ENCODE data around the gene ARL4A. TPM values are rescaled to one million over a fixed set of nuclear protein-coding genes. Genes with fewer than 3 reads are reported as not detected.

Gene ARL4A
- total RNA-seq, 2 donors from 2014 or later: 27.5 to 88.8 TPM

DNA sequence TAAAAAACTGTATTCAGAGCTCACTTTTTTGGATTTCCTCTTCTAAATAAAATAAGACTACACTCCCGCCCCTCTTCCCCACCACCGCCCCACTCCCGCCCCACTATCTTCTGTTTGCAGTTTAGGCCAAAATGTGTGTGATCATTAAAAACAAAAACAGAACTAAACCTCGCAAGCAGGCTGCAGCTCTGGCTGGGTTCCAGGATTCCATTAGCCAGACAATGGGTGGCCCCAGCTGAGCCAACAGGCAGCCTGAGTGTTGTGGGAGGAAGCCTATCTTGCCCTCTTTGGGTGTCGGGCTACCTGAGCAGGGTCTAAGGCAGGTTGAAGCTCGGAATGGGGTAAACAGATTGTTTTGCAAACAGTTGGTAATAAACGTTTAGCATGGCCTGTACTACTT lies 41.7 kb downstream of the ARL4A start:
- no peaks in the 10 kb centered on the region for H3K27me3 ChIP-seq
- no peak overlapping the region for H3K4me3 ChIP-seq
- H3K4me1 ChIP-seq: no peaks in the 10 kb centered on the region
- peak; percentile 54 for DNase-seq
- intact Hi-C loops (cut with DNase I): no loop called here
- no peaks in the 10 kb centered on the region for H3K36me3 ChIP-seq
- H3K27ac ChIP-seq: no peak overlapping the region
- H3K9ac ChIP-seq (ENCODE audit: low read depth in 2 of 2, low read length in 2 of 2): no peak overlapping the region
- H3K9me3 ChIP-seq: no peaks in the 10 kb centered on the region
- TF ChIP-seq, protein P1, sequence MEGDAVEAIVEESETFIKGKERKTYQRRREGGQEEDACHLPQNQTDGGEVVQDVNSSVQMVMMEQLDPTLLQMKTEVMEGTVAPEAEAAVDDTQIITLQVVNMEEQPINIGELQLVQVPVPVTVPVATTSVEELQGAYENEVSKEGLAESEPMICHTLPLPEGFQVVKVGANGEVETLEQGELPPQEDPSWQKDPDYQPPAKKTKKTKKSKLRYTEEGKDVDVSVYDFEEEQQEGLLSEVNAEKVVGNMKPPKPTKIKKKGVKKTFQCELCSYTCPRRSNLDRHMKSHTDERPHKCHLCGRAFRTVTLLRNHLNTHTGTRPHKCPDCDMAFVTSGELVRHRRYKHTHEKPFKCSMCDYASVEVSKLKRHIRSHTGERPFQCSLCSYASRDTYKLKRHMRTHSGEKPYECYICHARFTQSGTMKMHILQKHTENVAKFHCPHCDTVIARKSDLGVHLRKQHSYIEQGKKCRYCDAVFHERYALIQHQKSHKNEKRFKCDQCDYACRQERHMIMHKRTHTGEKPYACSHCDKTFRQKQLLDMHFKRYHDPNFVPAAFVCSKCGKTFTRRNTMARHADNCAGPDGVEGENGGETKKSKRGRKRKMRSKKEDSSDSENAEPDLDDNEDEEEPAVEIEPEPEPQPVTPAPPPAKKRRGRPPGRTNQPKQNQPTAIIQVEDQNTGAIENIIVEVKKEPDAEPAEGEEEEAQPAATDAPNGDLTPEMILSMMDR (IDR thresholded peaks at IDR 0.05): no peak

GRCh38 chr7:12730523-12730922 lies 43.1 kb downstream of the ARL4A start:
- no peak for DNase-seq
- TF ChIP-seq, protein P1 (IDR thresholded peaks at IDR 0.05): no peak
- no peak overlapping the region for H3K4me3 ChIP-seq
- H3K9me3 ChIP-seq: no peaks in the 10 kb centered on the region
- H3K9ac ChIP-seq (ENCODE audit: low read depth in 2 of 2, low read length in 2 of 2): no peak overlapping the region
- no peaks in the 10 kb centered on the region for H3K27me3 ChIP-seq
- intact Hi-C loops (cut with DNase I): no loop called here
- H3K4me1 ChIP-seq: no peaks in the 10 kb centered on the region
- no peaks in the 10 kb centered on the region for H3K36me3 ChIP-seq
- H3K27ac ChIP-seq: no peak overlapping the region

DNA sequence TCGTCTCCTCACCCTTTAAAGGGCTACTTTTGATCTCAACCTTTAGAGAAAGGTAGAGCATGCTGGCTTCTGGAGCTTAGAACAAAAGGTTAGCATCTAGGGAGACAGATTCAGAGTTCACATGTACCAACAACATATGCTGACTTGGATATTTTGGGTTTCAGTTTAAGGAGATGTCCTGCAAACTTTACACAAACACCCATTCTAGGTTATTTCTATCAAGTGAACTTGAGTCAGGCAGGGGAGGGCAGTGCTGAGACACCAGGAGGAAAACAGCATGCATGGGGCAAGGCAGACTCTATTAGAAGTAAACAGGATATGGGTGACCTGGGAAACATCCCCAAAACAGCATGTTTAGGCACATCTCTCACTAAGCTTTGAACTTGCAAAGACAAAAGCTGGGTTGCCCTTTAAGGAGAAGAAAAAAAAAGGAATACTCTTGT lies 43.8 kb downstream of the ARL4A start:
- TF ChIP-seq, protein P1 (IDR thresholded peaks at IDR 0.05): no peak
- intact Hi-C loops (cut with DNase I): no loop called here
- no peaks in the 10 kb centered on the region for H3K4me1 ChIP-seq
- no peak for DNase-seq
- H3K9ac ChIP-seq (ENCODE audit: low read depth in 2 of 2, low read length in 2 of 2): no peak overlapping the region
- H3K4me3 ChIP-seq: no peak overlapping the region
- H3K27ac ChIP-seq: no peak overlapping the region
- no peaks in the 10 kb centered on the region for H3K36me3 ChIP-seq
- H3K9me3 ChIP-seq: no peaks in the 10 kb centered on the region
- no peaks in the 10 kb centered on the region for H3K27me3 ChIP-seq

- Histone ChIP-seq H3K4me3 (no peak overlapping the region), H3K9me3 (no peaks in the 10 kb centered on the region), H3K4me1 (no peaks in the 10 kb centered on the region), H3K27me3 (no peaks in the 10 kb centered on the region), H3K36me3 (no peaks in the 10 kb centered on the region), H3K9ac (ENCODE audit: low read depth in 2 of 2, low read length in 2 of 2) (no peak overlapping the region), H3K27ac (no peak overlapping the region)
- DNase-seq: no peak
- intact Hi-C loops (cut with DNase I): no loop called here
- TF ChIP-seq, protein P1 (IDR thresholded peaks at IDR 0.05): no peak
Measured at GRCh38 chr7:12731775-12732174, 44.3 kb downstream of the ARL4A start.

- Histone ChIP-seq H3K27me3 (no peaks in the 10 kb centered on the region), H3K36me3 (no peaks in the 10 kb centered on the region), H3K27ac (no peak overlapping the region), H3K9me3 (no peaks in the 10 kb centered on the region), H3K9ac (ENCODE audit: low read depth in 2 of 2, low read length in 2 of 2) (no peak overlapping the region), H3K4me1 (no peaks in the 10 kb centered on the region), H3K4me3 (no peak overlapping the region)
- DNase-seq: no peak
- intact Hi-C loops (cut with DNase I): no loop called here
- TF ChIP-seq, protein P1 (IDR thresholded peaks at IDR 0.05): no peak
Measured at GRCh38 chr7:12732428-12732827, 45.0 kb downstream of the ARL4A start.

DNA sequence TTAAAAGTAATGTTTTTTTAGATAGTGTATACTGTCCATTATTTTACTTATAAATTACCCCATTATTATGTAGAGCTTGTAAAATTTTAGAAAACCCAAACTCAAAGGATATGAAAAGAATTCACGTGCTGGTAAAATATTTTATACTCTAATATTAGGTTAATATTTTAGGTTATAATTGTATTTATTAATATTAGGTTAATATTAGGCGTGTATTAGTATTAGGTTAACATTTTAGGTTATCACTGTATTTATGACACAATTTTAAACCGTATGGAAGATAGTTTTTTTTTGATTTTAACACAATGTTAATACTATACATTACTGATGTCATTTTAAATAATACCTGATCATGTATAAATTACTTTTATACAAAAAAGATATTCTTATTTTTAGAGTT lies 48.5 kb downstream of the ARL4A start:
- no peak for DNase-seq
- H3K36me3 ChIP-seq: no peaks in the 10 kb centered on the region
- no peaks in the 10 kb centered on the region for H3K4me1 ChIP-seq
- H3K9ac ChIP-seq (ENCODE audit: low read depth in 2 of 2, low read length in 2 of 2): no peak overlapping the region
- intact Hi-C loops (cut with DNase I): no loop called here
- TF ChIP-seq, protein P1 (IDR thresholded peaks at IDR 0.05): no peak
- no peaks in the 10 kb centered on the region for H3K9me3 ChIP-seq
- H3K27ac ChIP-seq: no peak overlapping the region
- no peaks in the 10 kb centered on the region for H3K27me3 ChIP-seq
- H3K4me3 ChIP-seq: no peak overlapping the region
